CD4-positive, CD25-positive, alpha-beta regulatory T cell (primary cell): ENCODE results near the gene OLIG2. TPM values are rescaled to one million over a fixed set of nuclear protein-coding genes. Genes with fewer than 3 reads are reported as not detected.

Experiments used
- ATAC-seq, 2 donors: fragments of 150-1000 bp; cut with Tn5 transposase; one replicate each; pipeline ENCODE4 v1.10.0; 2021; ENCODE audit warnings: low read depth in 2 of 2, moderate number of reproducible peaks in 2 of 2, moderate library complexity in 1 of 2
- DNase-seq, 3 donors: peaks; one replicate each; pipeline versions ENCODE4 v3.0.0 to v3.0.0-alpha.2; 2012 to 2022; ENCODE audit warnings: mixed read lengths in 1 of 3
- H3K27ac ChIP-seq: one replicate; pipeline ENCODE4 v1.7.0; 2013; ENCODE audit warnings: mild to moderate bottlenecking, low read length; ENCODE audit not compliant: insufficient read depth, poor library complexity, severe bottlenecking
- H3K27me3 ChIP-seq: one replicate; pipeline ENCODE4 v1.7.0; 2013; ENCODE audit warnings: low read length; ENCODE audit not compliant: control insufficient read depth, insufficient read depth
- H3K36me3 ChIP-seq: one replicate; pipeline ENCODE4 v1.7.0; 2013; ENCODE audit warnings: mild to moderate bottlenecking, low read length, moderate library complexity; ENCODE audit not compliant: control insufficient read depth, insufficient read depth
- H3K4me1 ChIP-seq: 2 replicates; pipeline ENCODE4 v1.7.0; 2013; ENCODE audit warnings: mild to moderate bottlenecking, low read length; ENCODE audit not compliant: insufficient read depth, control insufficient read depth, poor library complexity, severe bottlenecking
- H3K4me3 ChIP-seq: one replicate; pipeline ENCODE4 v1.7.0; 2013; ENCODE audit warnings: low read depth, mild to moderate bottlenecking, low read length, moderate library complexity
- H3K9me3 ChIP-seq, 2 experiments: 1 replicate in 1 of 2; 2 replicates in 1 of 2; pipeline ENCODE4 v1.7.0; 2013; ENCODE audit warnings: low read length in 2 of 2, mild to moderate bottlenecking in 1 of 2, moderate library complexity in 1 of 2; ENCODE audit not compliant: control insufficient read depth in 2 of 2
- H3K27ac Mint-ChIP-seq, 3 donors: one replicate each; pipeline ENCODE4 v1.8.0; 2020 to 2022; ENCODE audit warnings: mild to moderate bottlenecking in 3 of 3, mixed read lengths in 3 of 3, moderate library complexity in 2 of 3
- H3K27me3 Mint-ChIP-seq: one replicate; pipeline ENCODE4 v1.8.0; 2022; ENCODE audit warnings: mild to moderate bottlenecking, mixed read lengths
- H3K36me3 Mint-ChIP-seq: one replicate; pipeline ENCODE4 v1.8.0; 2020; ENCODE audit warnings: mixed read lengths
- H3K4me1 Mint-ChIP-seq, 4 donors: one replicate each; pipeline ENCODE4 v1.8.0; 2020 to 2022; ENCODE audit warnings: mixed read lengths in 4 of 4, mild to moderate bottlenecking in 1 of 4
- H3K4me3 Mint-ChIP-seq, 4 donors: one replicate each; pipeline ENCODE4 v1.8.0; 2020 to 2022; ENCODE audit warnings: mild to moderate bottlenecking in 4 of 4, mixed read lengths in 4 of 4, moderate library complexity in 3 of 4
- H3K9me3 Mint-ChIP-seq, 7 donors: one replicate each; pipeline ENCODE4 v1.8.0; 2020 to 2022; ENCODE audit warnings: mixed read lengths in 7 of 7, mild to moderate bottlenecking in 3 of 7, moderate library complexity in 2 of 7
- polyA plus RNA-seq, 4 donors: library from polyadenylated mRNA; unstranded; fragments of 300-500 nt; fragmentation: Illumina TruSeq; gene quantifications; one replicate each; pipeline ENCODE4 v1.2.3, GENCODE V29; 2021
- total RNA-seq: library from RNA; stranded (reverse); gene quantifications from one replicate; pipeline ENCODE4 v1.2.3, GENCODE V29; 2022

Gene OLIG2
- total and polyA plus RNA-seq, 5 donors from 2014 or later, result not detected

DNA sequence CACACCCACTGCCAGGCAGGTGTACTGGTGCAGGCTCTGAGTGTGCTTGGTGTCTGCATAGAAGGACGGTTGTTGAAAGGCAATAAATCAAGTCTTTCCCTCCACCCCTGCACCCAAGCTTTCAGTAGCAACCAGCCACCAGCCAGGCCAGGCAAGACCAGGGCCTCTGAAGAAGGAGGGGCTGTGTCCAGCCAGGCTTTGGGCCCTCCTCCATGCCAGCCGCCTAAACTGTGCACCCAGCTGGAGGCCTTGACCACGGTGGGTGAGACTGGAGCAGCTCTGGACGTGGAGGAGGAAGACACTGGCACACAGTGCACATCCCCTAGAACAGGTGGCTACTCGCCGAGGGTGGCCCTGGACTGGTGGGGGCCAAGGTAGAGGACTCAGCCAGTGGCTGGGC lies 4.9 kb downstream of the OLIG2 start:
- no peaks in the 10 kb centered on the region for H3K36me3 ChIP-seq
- ATAC-seq (no peak), DNase-seq (no peak)
- Mint-ChIP-seq H3K27ac (no peak overlapping the region), H3K9me3 (peaks cover 0 to 4% (median 0%) of the 10 kb centered on the region in 7 donors), H3K36me3 (no peaks in the 10 kb centered on the region), H3K4me1 (peaks cover 5 to 33% (median 12%) of the 10 kb centered on the region in 4 donors), H3K27me3 (peaks cover 70% of the 10 kb centered on the region), H3K4me3 (peak overlapping the region in 1 of 4 donors; percentile 28)
- H3K4me3 ChIP-seq, result no peak overlapping the region
- no peaks in the 10 kb centered on the region for H3K9me3 ChIP-seq
- H3K4me1 ChIP-seq, result peaks cover 32% of the 10 kb centered on the region
- no peak overlapping the region for H3K27ac ChIP-seq
- H3K27me3 ChIP-seq, result peaks cover 14% of the 10 kb centered on the region

DNA sequence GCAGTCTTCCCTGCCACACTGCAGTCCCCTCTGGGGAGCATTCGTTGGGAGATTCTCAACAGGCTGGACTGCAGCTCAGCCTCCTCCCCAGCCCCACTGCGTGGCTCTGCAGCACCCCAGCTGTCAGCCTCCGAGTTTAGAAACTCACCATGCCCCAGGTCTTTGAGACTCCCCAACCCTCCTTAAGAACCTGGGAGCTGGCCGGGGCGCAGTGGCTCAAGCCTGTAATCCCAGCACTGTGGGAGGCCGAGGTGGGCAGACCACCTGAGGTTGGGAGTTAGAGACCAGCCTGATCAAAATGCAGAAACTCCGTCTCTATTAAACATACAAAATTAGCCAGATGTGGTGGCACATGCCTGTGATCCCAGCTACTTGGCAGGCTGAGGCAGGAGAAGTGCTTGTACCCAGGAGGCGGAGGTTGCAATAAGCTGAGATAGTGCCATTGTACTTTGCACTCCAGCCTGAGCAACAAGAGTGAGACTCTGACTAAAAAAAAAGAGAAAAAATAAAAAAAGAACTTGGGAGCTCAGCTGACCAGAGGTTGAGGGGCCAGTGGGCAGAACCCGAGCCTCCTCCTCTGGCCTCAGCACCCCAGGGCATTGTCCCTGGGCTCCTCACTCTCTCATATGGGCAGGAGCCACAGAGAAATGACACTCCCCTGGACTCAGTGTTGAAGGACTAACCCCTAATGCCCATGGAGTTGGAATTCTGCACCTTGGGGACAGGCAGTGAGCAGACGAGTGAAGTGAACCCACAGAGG lies 5.6 kb downstream of the OLIG2 start:
- no peaks in the 10 kb centered on the region for H3K9me3 ChIP-seq
- H3K27me3 ChIP-seq, result peaks cover 14% of the 10 kb centered on the region
- H3K4me1 ChIP-seq, result peaks cover 33% of the 10 kb centered on the region
- DNase-seq (no peak), ATAC-seq (no peak)
- Mint-ChIP-seq H3K36me3 (no peaks in the 10 kb centered on the region), H3K4me1 (peaks cover 6 to 28% (median 13%) of the 10 kb centered on the region in 4 donors), H3K4me3 (no peak overlapping the region), H3K9me3 (peaks cover 0 to 4% (median 0%) of the 10 kb centered on the region in 7 donors), H3K27me3 (peaks cover 64% of the 10 kb centered on the region), H3K27ac (no peak overlapping the region)
- no peak overlapping the region for H3K27ac ChIP-seq
- H3K4me3 ChIP-seq, result no peak overlapping the region
- H3K36me3 ChIP-seq, result no peaks in the 10 kb centered on the region

DNA sequence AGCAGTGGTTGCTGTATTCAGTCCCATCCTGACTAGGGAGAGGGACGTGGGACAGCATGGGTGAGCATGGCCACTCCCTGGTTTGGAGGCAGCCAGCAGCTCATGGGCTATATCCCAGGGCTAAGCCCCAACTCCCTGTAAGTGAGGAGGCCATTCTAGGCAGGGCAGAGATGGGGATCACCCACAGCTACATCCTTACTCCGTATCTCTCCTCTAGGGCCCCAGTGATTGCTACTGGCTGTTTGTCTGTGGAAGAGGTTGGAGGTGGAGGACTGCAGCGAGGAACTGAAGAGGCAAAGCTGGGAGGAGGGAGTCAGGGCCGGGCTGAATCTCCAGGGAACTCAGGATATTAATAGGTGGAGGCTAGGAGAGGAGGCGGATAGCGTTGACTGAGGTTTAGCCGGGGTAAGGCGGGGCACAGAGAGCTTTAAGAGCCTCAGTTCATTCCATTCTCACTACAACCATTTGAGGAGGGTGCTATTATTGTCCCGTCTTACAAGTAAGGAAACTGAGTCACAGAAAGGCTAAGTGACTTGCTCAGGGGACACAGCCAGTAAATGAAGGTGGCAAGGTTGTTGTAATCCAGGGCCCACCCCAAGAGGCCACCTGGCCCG lies 6.8 kb downstream of the OLIG2 start:
- Histone ChIP-seq H3K36me3 (no peaks in the 10 kb centered on the region), H3K4me1 (peaks cover 29% of the 10 kb centered on the region), H3K27me3 (peaks cover 12% of the 10 kb centered on the region), H3K4me3 (no peak overlapping the region), H3K27ac (no peak overlapping the region), H3K9me3 (no peaks in the 10 kb centered on the region)
- peaks cover 60% of the 10 kb centered on the region for H3K27me3 Mint-ChIP-seq
- H3K4me3 Mint-ChIP-seq, result no peak overlapping the region
- H3K36me3 Mint-ChIP-seq, result no peaks in the 10 kb centered on the region
- H3K27ac Mint-ChIP-seq, result no peak overlapping the region
- H3K4me1 Mint-ChIP-seq, result peaks cover 7 to 32% (median 21%) of the 10 kb centered on the region in 4 donors
- DNase-seq, result no peak
- peaks cover 0 to 4% (median 0%) of the 10 kb centered on the region in 7 donors for H3K9me3 Mint-ChIP-seq
- no peak for ATAC-seq

DNA sequence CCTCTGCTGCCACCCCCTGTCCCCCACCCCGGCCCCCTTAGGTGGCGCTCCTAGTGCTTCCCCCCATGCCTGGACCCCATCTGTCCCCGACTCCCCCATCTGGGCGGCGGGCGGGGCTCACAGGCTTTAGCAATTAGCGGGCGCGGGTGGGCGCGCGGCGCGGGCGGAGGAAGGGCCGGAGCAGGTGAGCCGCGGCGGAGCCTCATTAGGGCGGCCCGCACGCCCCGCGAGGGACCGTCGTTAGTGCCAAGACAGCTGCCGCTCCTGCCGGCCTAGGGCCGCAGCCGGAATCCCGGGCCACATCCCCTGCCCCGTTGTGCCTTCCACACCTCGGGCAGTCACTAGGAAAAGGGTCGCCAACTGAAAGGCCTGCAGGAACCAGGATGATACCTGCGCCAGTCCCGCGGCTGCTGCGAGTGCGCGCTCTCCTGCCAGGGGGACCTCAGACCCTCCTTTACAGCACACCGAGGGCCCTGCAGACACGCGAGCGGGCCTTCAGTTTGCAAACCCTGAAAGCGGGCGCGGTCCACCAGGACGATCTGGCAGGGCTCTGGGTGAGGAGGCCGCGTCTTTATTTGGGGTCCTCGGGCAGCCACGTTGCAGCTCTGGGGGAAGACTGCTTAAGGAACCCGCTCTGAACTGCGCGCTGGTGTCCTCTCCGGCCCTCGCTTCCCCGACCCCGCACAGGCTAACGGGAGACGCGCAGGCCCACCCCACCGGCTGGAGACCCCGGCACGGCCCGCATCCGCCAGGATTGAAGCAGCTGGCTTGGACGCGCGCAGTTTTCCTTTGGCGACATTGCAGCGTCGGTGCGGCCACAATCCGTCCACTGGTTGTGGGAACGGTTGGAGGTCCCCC lies 7.6 kb downstream of the OLIG2 start:
- no peak for DNase-seq
- H3K27ac Mint-ChIP-seq, result no peak overlapping the region
- Histone ChIP-seq H3K9me3 (no peaks in the 10 kb centered on the region), H3K4me1 (peaks cover 21% of the 10 kb centered on the region), H3K27me3 (peaks cover 10% of the 10 kb centered on the region), H3K36me3 (no peaks in the 10 kb centered on the region), H3K4me3 (no peak overlapping the region), H3K27ac (no peak overlapping the region)
- peaks cover 7 to 31% (median 19%) of the 10 kb centered on the region in 4 donors for H3K4me1 Mint-ChIP-seq
- H3K4me3 Mint-ChIP-seq, result no peak overlapping the region
- ATAC-seq, result no peak
- peaks cover 0 to 4% (median 0%) of the 10 kb centered on the region in 7 donors for H3K9me3 Mint-ChIP-seq
- H3K27me3 Mint-ChIP-seq, result peaks cover 56% of the 10 kb centered on the region
- no peaks in the 10 kb centered on the region for H3K36me3 Mint-ChIP-seq

DNA sequence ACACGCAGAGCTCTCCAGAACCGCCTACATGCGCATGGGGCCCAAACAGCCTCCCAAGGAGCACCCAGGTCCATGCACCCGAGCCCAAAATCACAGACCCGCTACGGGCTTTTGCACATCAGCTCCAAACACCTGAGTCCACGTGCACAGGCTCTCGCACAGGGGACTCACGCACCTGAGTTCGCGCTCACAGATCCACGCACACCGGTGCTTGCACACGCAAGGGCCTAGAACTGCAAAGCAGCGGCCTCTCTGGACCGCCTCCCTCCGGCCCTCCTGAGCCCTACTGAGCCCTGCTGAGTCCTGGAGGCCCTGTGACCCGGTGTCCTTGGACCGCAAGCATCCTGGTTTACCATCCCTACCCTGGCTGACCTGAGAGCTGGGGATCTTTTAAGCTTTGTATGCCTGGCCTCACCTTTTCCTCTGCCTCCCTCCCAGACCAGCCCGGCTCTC lies 8.3 kb downstream of the OLIG2 start:
- peaks cover 9% of the 10 kb centered on the region for H3K27me3 ChIP-seq
- ATAC-seq (no peak), DNase-seq (no peak)
- H3K4me3 Mint-ChIP-seq, result no peak overlapping the region
- no peaks in the 10 kb centered on the region for H3K9me3 ChIP-seq
- H3K9me3 Mint-ChIP-seq, result peaks cover 0 to 4% (median 0%) of the 10 kb centered on the region in 7 donors
- peaks cover 55% of the 10 kb centered on the region for H3K27me3 Mint-ChIP-seq
- H3K36me3 ChIP-seq, result no peaks in the 10 kb centered on the region
- no peak overlapping the region for H3K4me3 ChIP-seq
- H3K27ac Mint-ChIP-seq, result no peak overlapping the region
- H3K27ac ChIP-seq, result no peak overlapping the region
- peaks cover 15% of the 10 kb centered on the region for H3K4me1 ChIP-seq
- peaks cover 2 to 30% (median 15%) of the 10 kb centered on the region in 4 donors for H3K4me1 Mint-ChIP-seq
- H3K36me3 Mint-ChIP-seq, result no peaks in the 10 kb centered on the region

DNA sequence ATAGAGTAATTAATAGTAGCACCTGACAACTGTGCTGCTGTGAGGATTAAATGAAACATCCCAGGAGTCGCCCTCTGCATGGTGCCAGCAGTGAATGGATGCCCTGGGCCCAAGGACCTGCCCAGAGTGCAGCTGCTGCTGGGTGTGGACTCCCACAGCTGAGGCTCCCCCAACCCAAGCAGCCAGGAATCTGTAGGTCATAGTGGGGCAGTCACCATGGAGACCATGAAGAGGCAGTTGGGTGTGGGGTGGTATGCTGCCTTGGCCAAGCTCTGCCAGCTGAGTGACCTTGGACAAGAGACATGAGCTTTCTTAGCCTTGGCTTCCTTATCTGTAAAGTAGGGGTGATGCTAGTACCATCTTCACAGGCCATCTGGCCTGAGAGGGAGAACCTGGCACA lies 9.4 kb downstream of the OLIG2 start:
- peaks cover 0 to 4% (median 0%) of the 10 kb centered on the region in 7 donors for H3K9me3 Mint-ChIP-seq
- Histone ChIP-seq H3K27ac (no peak overlapping the region), H3K27me3 (peaks cover 2% of the 10 kb centered on the region), H3K36me3 (no peaks in the 10 kb centered on the region), H3K4me1 (peaks cover 8% of the 10 kb centered on the region), H3K4me3 (no peak overlapping the region), H3K9me3 (no peaks in the 10 kb centered on the region)
- ATAC-seq, result no peak
- no peak for DNase-seq
- H3K4me1 Mint-ChIP-seq, result peaks cover 0 to 22% (median 9%) of the 10 kb centered on the region in 4 donors
- H3K36me3 Mint-ChIP-seq, result peaks cover under 1% of the 10 kb centered on the region
- no peak overlapping the region for H3K27ac Mint-ChIP-seq
- H3K4me3 Mint-ChIP-seq, result no peak overlapping the region
- H3K27me3 Mint-ChIP-seq, result peaks cover 45% of the 10 kb centered on the region

DNA sequence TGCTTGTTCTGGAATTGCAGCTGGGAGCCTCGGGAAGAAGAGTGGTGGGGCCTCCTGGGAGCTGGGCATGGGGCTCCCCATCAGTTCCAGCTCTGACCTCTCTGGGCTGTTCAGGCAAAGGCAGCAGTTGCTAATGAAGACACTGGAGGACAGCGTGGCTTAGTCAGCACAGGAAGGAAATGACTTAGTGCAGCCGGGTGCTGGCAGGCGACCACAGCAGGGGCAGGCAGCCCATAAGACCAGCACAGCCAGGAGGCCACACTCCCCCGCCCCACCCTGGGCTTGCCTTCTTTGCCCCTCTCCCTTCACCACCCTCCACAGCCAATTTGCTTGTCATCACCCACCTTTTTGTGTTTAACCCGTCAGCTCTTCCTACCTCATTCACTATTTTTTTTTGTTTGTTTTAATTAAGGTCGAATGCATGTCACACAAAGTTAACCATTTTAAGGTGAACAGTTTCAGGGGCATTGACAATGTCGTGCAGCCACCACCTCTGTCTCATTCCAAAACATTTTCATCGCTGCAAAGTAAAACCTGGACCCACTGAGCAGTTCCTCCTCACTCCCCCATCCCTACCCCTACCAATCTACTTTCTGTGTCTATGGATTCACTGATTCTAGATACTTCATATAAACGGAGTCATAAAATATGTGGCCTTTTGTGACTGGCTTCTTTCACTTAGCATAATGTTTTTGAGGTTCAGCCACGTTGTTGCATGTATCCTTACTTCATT lies 10.9 kb downstream of the OLIG2 start:
- peaks cover 0 to 2% (median 0%) of the 10 kb centered on the region in 7 donors for H3K9me3 Mint-ChIP-seq
- DNase-seq, result peak in 1 of 3 donors; percentile 49
- Histone ChIP-seq H3K36me3 (no peaks in the 10 kb centered on the region), H3K27ac (no peak overlapping the region), H3K9me3 (no peaks in the 10 kb centered on the region), H3K27me3 (peaks cover 4% of the 10 kb centered on the region), H3K4me1 (peaks cover 8% of the 10 kb centered on the region), H3K4me3 (no peak overlapping the region)
- peak overlapping the region in 1 of 4 donors; percentile 32 for H3K4me3 Mint-ChIP-seq
- peaks cover 46% of the 10 kb centered on the region for H3K27me3 Mint-ChIP-seq
- peaks cover 0 to 22% (median 9%) of the 10 kb centered on the region in 4 donors for H3K4me1 Mint-ChIP-seq
- H3K27ac Mint-ChIP-seq, result peak overlapping the region in 2 of 3 donors; percentile 30 to 34
- peaks cover 6% of the 10 kb centered on the region for H3K36me3 Mint-ChIP-seq
- peak; percentile 77 for ATAC-seq
